OCI-LY1 (cell line): ENCODE results near the gene ADCY9.

Experiments used
- H2AFZ ChIP-seq: fragments of 200-600 bp; sonication (generic), shearing (Covaris generic); 2 replicates; pipeline ENCODE4 v1.6.0; 2014; ENCODE audit warnings: antibody characterized with exemption, mild to moderate bottlenecking, low read length
- H3F3A ChIP-seq: fragments of 200-600 bp; sonication (generic), shearing (Covaris generic); 2 replicates; pipeline ENCODE4 v1.6.0; 2014; ENCODE audit warnings: mild to moderate bottlenecking, antibody characterized with exemption, low read length, moderate library complexity; ENCODE audit not compliant: insufficient read depth
- H3K27ac ChIP-seq: fragments of 200-600 bp; sonication (generic); 2 replicates; pipeline ENCODE4 v1.5.1; 2014; ENCODE audit warnings: low read length, mixed run types, mild to moderate bottlenecking, low read depth; ENCODE audit not compliant: poor library complexity, severe bottlenecking
- H3K27me3 ChIP-seq: fragments of 200-600 bp; sonication (generic); 2 replicates; pipeline ENCODE4 v1.6.0; 2014; ENCODE audit warnings: antibody characterized with exemption, mild to moderate bottlenecking, low read length, moderate library complexity; ENCODE audit not compliant: insufficient read depth
- H3K36me3 ChIP-seq: fragments of 200-600 bp; sonication (generic); 2 replicates; pipeline ENCODE4 v1.6.1; 2014; ENCODE audit warnings: mild to moderate bottlenecking, antibody characterized with exemption, low read length, moderate library complexity, mixed read lengths; ENCODE audit not compliant: insufficient read depth
- H3K4me1 ChIP-seq: fragments of 200-600 bp; sonication (generic); 2 replicates; pipeline ENCODE4 v1.5.1; 2014; ENCODE audit warnings: mild to moderate bottlenecking, low read length, moderate library complexity; ENCODE audit not compliant: insufficient read depth, severe bottlenecking
- H3K4me2 ChIP-seq: fragments of 200-600 bp; sonication (generic), shearing (Covaris generic); 2 replicates; pipeline ENCODE4 v1.6.1; 2014; ENCODE audit warnings: low read length
- H3K4me3 ChIP-seq: fragments of 200-600 bp; sonication (generic); 2 replicates; pipeline ENCODE4 v1.5.1; 2014; ENCODE audit warnings: low read length, low read depth, mild to moderate bottlenecking, mixed read lengths; ENCODE audit not compliant: poor library complexity, severe bottlenecking
- H3K79me2 ChIP-seq: fragments of 200-600 bp; shearing (Covaris generic); 2 replicates; pipeline ENCODE4 v1.6.1; 2016; ENCODE audit warnings: mixed run types, low read length, mixed read lengths; ENCODE audit not compliant: insufficient read depth
- H3K9ac ChIP-seq: fragments of 200-600 bp; sonication (generic), shearing (Covaris generic); 2 replicates; pipeline ENCODE4 v1.6.1; 2014; ENCODE audit warnings: mild to moderate bottlenecking, low read length, mixed read lengths
- H3K9me2 ChIP-seq: fragments of 200-600 bp; sonication (generic), shearing (Covaris generic); 2 replicates; pipeline ENCODE4 v1.6.1; 2014; ENCODE audit warnings: low read depth, mild to moderate bottlenecking, low read length, mixed read lengths
- H3K9me3 ChIP-seq: fragments of 200-600 bp; shearing (Covaris generic); 2 replicates; pipeline ENCODE4 v1.6.1; 2014; ENCODE audit warnings: low read length, mixed read lengths
- H4K20me1 ChIP-seq: fragments of 200-600 bp; sonication (generic), shearing (Covaris generic); 2 replicates; pipeline ENCODE4 v1.6.0; 2016; ENCODE audit warnings: mild to moderate bottlenecking, low read length; ENCODE audit not compliant: insufficient read depth
- EZH2 ChIP-seq: fragments of 200-600 bp; sonication (generic), shearing (Covaris generic); IDR thresholded peaks from 2 replicates; pipeline ENCODE4 v1.8.0; 2017; ENCODE audit warnings: borderline replicate concordance, mixed run types, mild to moderate bottlenecking, antibody characterized with exemption, low read length, moderate library complexity, mixed read lengths
- TF ChIP-seq, protein P1 (sequence below): fragments of 200-600 bp; sonication (generic), shearing (Covaris generic); IDR thresholded peaks from 2 replicates; pipeline ENCODE4 v1.5.1; 2017; ENCODE audit warnings: mild to moderate bottlenecking, antibody characterized with exemption, low read length, moderate library complexity, mixed read lengths

ADCY9 gene

DNA sequence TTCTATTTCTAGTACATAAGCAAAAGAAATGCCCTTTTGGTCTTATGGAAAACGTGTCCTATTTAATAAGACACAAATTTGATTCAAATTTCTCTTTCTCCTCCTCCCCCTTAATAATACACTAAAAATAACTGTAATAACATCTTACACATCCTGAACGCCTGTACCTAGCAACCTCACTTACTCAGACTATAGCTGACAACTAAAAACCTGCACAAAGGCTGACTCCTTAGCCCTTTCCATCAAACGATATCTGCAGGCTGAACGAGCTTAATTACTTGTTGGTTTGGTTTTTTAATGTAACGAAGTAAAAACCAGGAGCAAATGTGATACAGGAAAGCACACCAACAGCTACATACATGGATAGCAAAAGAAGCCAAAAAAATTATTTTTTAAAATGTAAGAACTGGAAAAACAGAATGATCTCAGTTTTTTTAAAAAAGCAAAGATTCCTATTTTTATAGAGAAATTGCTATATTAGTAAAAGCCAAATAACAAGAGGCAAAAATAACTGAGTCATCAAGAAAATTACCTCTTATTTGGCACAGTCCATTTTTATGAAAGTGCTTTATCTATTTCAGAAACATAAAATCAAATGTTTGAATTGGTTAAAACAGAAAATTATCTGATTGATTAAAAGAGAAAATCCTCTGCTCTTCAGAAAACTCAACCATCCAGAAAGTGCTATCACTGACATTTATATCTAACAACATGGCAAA lies 23.5 kb downstream of the ADCY9 start:
- Histone ChIP-seq H3K9me2 (no peaks in the 10 kb centered on the region), H3K79me2 (no peaks in the 10 kb centered on the region), H3K36me3 (no peaks in the 10 kb centered on the region), H3K4me3 (no peak overlapping the region), H3K4me1 (no peaks in the 10 kb centered on the region), H3K4me2 (no peak overlapping the region), H3K9me3 (no peaks in the 10 kb centered on the region), H3K9ac (no peak overlapping the region), H3F3A (no peaks in the 10 kb centered on the region), H3K27ac (no peak overlapping the region), H3K27me3 (0 out of 2 replicates have a peak, but pooled peaks cover 4% of the 10 kb centered on the region), H4K20me1 (no peaks in the 10 kb centered on the region), H2AFZ (no peak overlapping the region)
- TF ChIP-seq, protein P1, sequence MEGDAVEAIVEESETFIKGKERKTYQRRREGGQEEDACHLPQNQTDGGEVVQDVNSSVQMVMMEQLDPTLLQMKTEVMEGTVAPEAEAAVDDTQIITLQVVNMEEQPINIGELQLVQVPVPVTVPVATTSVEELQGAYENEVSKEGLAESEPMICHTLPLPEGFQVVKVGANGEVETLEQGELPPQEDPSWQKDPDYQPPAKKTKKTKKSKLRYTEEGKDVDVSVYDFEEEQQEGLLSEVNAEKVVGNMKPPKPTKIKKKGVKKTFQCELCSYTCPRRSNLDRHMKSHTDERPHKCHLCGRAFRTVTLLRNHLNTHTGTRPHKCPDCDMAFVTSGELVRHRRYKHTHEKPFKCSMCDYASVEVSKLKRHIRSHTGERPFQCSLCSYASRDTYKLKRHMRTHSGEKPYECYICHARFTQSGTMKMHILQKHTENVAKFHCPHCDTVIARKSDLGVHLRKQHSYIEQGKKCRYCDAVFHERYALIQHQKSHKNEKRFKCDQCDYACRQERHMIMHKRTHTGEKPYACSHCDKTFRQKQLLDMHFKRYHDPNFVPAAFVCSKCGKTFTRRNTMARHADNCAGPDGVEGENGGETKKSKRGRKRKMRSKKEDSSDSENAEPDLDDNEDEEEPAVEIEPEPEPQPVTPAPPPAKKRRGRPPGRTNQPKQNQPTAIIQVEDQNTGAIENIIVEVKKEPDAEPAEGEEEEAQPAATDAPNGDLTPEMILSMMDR: no peak
- no peak for TF ChIP-seq EZH2

DNA sequence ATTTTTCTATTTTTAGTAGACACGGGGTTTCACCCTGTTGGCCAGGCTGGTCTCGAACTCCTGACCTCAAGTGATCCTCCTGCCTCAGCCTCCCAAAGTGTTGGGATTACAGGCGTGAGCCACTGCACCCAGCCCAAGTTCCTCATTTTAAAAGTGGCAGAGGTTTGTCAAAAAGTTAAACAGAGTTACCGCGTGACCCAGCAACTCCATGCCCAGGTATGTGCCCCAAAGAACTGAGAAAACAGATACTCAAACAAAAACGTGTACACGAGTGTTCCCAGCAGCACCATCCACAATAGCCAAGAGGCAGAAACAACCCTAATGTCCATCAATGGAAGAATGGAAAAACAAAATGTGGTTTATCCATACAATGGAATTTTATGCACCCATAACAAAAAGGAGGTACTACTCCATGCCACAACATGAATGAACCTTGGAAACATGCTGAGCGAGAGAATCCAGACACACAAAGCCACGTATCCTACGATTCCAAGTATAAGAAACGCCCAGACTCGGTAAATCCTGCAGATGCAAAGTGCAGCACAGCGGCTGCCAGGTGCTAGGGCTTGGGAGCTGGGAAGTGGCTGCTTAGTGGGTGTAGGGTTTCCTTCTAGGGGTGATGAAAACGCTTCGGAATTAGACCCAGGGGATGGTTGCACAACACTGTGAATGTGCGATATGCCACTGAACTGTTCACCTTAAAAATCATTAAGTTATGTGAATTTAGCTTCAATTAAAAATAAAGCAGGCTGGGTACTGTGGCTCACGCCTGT lies 24.8 kb downstream of the ADCY9 start:
- Histone ChIP-seq H4K20me1 (no peaks in the 10 kb centered on the region), H3K9me3 (no peaks in the 10 kb centered on the region), H3K27ac (no peak overlapping the region), H3K4me3 (no peak overlapping the region), H3K79me2 (no peaks in the 10 kb centered on the region), H3F3A (no peaks in the 10 kb centered on the region), H3K9ac (no peak overlapping the region), H3K36me3 (no peaks in the 10 kb centered on the region), H3K4me1 (no peaks in the 10 kb centered on the region), H3K27me3 (0 out of 2 replicates have a peak, but pooled peaks cover 4% of the 10 kb centered on the region), H2AFZ (no peak overlapping the region), H3K4me2 (no peak overlapping the region), H3K9me2 (no peaks in the 10 kb centered on the region)
- TF ChIP-seq EZH2: no peak
- TF ChIP-seq, protein P1: no peak

DNA sequence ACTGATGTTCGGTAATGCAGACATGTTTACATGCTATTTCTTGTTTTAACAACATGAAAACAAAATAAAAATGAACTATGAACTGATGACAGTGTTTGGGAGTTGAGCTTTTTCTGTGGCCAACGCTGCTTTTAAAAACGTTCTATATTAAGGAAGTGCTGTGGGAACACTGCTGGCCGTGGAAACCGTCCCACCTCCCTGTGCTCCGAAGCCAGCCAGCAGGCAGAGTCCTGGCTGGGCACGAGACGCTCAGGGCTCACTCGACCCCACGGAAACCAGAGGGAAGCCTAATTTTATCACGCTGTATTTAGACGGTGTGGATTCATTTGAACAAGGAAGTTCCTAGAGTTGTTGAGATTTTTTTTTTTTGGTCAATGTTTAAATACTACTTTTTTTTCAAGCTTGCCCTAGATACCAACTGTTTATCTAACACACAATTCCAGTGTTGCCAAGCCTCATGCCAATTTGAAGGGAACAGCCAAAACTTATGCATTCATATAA lies 25.8 kb downstream of the ADCY9 start:
- no peak overlapping the region for H3K9ac ChIP-seq

More for the DNA sequence above, 25.8 kb downstream of the ADCY9 start:
- Histone ChIP-seq H2AFZ (no peak overlapping the region), H3K36me3 (no peaks in the 10 kb centered on the region), H3K9me2 (no peaks in the 10 kb centered on the region), H3K9me3 (no peaks in the 10 kb centered on the region), H3K27me3 (0 out of 2 replicates have a peak, but pooled peaks cover 4% of the 10 kb centered on the region), H3K4me2 (no peak overlapping the region), H3K27ac (no peak overlapping the region), H3K79me2 (no peaks in the 10 kb centered on the region), H3F3A (no peaks in the 10 kb centered on the region), H4K20me1 (no peaks in the 10 kb centered on the region), H3K4me1 (no peaks in the 10 kb centered on the region), H3K4me3 (no peak overlapping the region)
- TF ChIP-seq, protein P1: no peak
- no peak for TF ChIP-seq EZH2
